MM.1S (cell line): ENCODE results near the gene UBAC2.

Experiments
- CTCF ChIP-seq: fragments of 300-600 bp; sonication (generic); IDR thresholded peaks from 2 replicates; pipeline ENCODE4 v1.5.1; 2016; ENCODE audit warnings: antibody characterized with exemption, low read length, mixed read lengths
- EZH2 ChIP-seq: fragments of 300-600 bp; sonication (generic); optimal IDR thresholded peaks from 2 replicates; pipeline ENCODE3; 2017; ENCODE audit warnings: low read depth, mild to moderate bottlenecking, antibody characterized with exemption, low read length, mixed read lengths
- EZH2phosphoT487 ChIP-seq: fragments of 300-600 bp; sonication (generic); IDR thresholded peaks from 2 replicates; pipeline ENCODE4 v1.6.1; 2018; ENCODE audit warnings: antibody characterized with exemption, low read length

GRCh38 chr13:99269627-99270241, 69.1 kb downstream of the UBAC2 start:
- TF ChIP-seq CTCF (peak; percentile 62), EZH2 (no peak), EZH2phosphoT487 (no peak)
